Fibroblast of lung (primary cell): ENCODE results near the gene AFAP1L1. TPM values are rescaled to one million over a fixed set of nuclear protein-coding genes. Genes with fewer than 3 reads are reported as not detected.
"Not testable (repeated sequence)": the region's sequence is repeated elsewhere in the genome, so short reads cannot be mapped to it uniquely, and the experiment has no call there.

Experiments used
- DNase-seq, 2 donors: peaks; one replicate each; pipeline versions ENCODE4 v3.0.0 to v3.0.0-alpha.2; 2010; ENCODE audit warnings: low read depth in 2 of 2
- H2AFZ ChIP-seq: 2 replicates; pipeline ENCODE4 v1.5.1; 2012; ENCODE audit warnings: low read length, control low read depth, inconsistent platforms
- H3K27ac ChIP-seq: 2 replicates; pipeline ENCODE4 v1.5.1; 2011; ENCODE audit warnings: low read length, control low read depth; ENCODE audit not compliant: insufficient read depth
- H3K27me3 ChIP-seq: 2 replicates; pipeline ENCODE4 v1.5.1; 2011; ENCODE audit warnings: mild to moderate bottlenecking, low read length; ENCODE audit not compliant: control insufficient read depth, insufficient read depth
- H3K36me3 ChIP-seq: 2 replicates; pipeline ENCODE4 v1.5.1; 2011; ENCODE audit warnings: low read length; ENCODE audit not compliant: control insufficient read depth, insufficient read depth
- H3K4me1 ChIP-seq: 2 replicates; pipeline ENCODE4 v1.5.1; 2011; ENCODE audit warnings: low read length; ENCODE audit not compliant: control insufficient read depth, insufficient read depth; ENCODE audit errors: extremely low read depth
- H3K4me2 ChIP-seq: 2 replicates; pipeline ENCODE4 v1.5.1; 2011; ENCODE audit warnings: low read length, control low read depth; ENCODE audit not compliant: insufficient read depth; ENCODE audit errors: extremely low read depth
- H3K4me3 ChIP-seq, 4 experiments: fragments of 200-600 bp in 1 of 4; sonication (generic) in 1 of 4; replicated peaks in 1 of 4; 2 replicates each; pipeline ENCODE4 v1.5.1; 2011 to 2016; ENCODE audit warnings: low read length in 4 of 4, low read depth in 3 of 4, mild to moderate bottlenecking in 3 of 4, control low read depth in 2 of 4, inconsistent platforms in 1 of 4, mixed read lengths in 1 of 4; ENCODE audit not compliant: insufficient read depth in 1 of 4; ENCODE audit errors: control extremely low read depth in 1 of 4
- H3K79me2 ChIP-seq: 2 replicates; pipeline ENCODE4 v1.5.1; 2012; ENCODE audit warnings: mild to moderate bottlenecking, low read length, inconsistent platforms; ENCODE audit not compliant: control insufficient read depth, insufficient read depth
- H3K9ac ChIP-seq: 2 replicates; pipeline ENCODE4 v1.5.1; 2011; ENCODE audit warnings: mild to moderate bottlenecking, low read length, control low read depth; ENCODE audit not compliant: insufficient read depth
- H3K9me3 ChIP-seq: 2 replicates; pipeline ENCODE4 v1.5.1; 2012; ENCODE audit warnings: low read depth, low read length; ENCODE audit not compliant: control insufficient read depth, insufficient read depth
- H4K20me1 ChIP-seq: 2 replicates; pipeline ENCODE4 v1.5.1; 2011; ENCODE audit warnings: low read length; ENCODE audit not compliant: control insufficient read depth, insufficient read depth; ENCODE audit errors: extremely low read depth
- CTCF ChIP-seq, 2 donors: IDR thresholded peaks in 1 of 2; conservative IDR thresholded peaks in 1 of 2; 1 replicate in 1 of 2; 2 replicates in 1 of 2; pipeline ENCODE4 v1.5.1; 2011 to 2012; ENCODE audit warnings: low read length in 2 of 2, control low read depth in 1 of 2, inconsistent platforms in 1 of 2, low read depth in 1 of 2, mild to moderate bottlenecking in 1 of 2
- EZH2 ChIP-seq: IDR thresholded peaks from 2 replicates; pipeline ENCODE4 v1.5.1; 2012; ENCODE audit warnings: low read length, control low read depth, mild to moderate bottlenecking; ENCODE audit errors: missing control alignments
- polyA plus RNA-seq, 2 donors: library from polyadenylated mRNA; depleted of rRNA in 1 of 2; stranded (reverse) in 1 of 2; unstranded in 1 of 2; fragments of >200 nt; gene quantifications; 2 replicates each; pipeline ENCODE4 v1.2.1, GENCODE V29; 2011 to 2012; ENCODE audit warnings: missing spikeins in 1 of 2
- total RNA-seq: library from RNA; depleted of rRNA; stranded (reverse); fragments of >200 nt; gene quantifications from 2 replicates; pipeline ENCODE4 v1.2.1, GENCODE V29; 2014

Gene AFAP1L1
- total and polyA plus RNA-seq, 2 donors (not counting 1 experiment from before 2014, with no cell fraction given), result 3.0 to 7.1 TPM

- DNase-seq, result no peak
- Histone ChIP-seq H3K27me3 (no peaks in the 10 kb centered on the region), H3K79me2 (no peaks in the 10 kb centered on the region), H3K27ac (no peak overlapping the region), H3K36me3 (no peaks in the 10 kb centered on the region), H4K20me1 (no peaks in the 10 kb centered on the region), H3K4me2 (peak overlapping the region; percentile 82), H3K9ac (no peak overlapping the region), H2AFZ (peak overlapping the region; percentile 63), H3K4me1 (peaks cover 5% of the 10 kb centered on the region), H3K4me3 (peak overlapping the region; percentile 40 to 73 (median 50)), H3K9me3 (no peaks in the 10 kb centered on the region)
- TF ChIP-seq EZH2 (no peak), CTCF (conservative IDR thresholded peaks at IDR 0.05 in 1 of 2, IDR thresholded peaks at IDR 0.05 in 1 of 2; ENCODE audit: low read depth in 1 of 2, low read length in 2 of 2) (no peak)
Measured at GRCh38 chr5:149271195-149271715, 404 bp upstream of the AFAP1L1 start.

- Histone ChIP-seq H3K27ac (peak overlapping the region; percentile 42), H3K4me3 (peak overlapping the region; percentile 69 to 80 (median 72)), H3K4me2 (peak overlapping the region; percentile 100)
- H3K4me1 ChIP-seq, H3K36me3 ChIP-seq, H3K27me3 ChIP-seq, H3K9ac ChIP-seq, DNase-seq, H3K79me2 ChIP-seq, H3K9me3 ChIP-seq, H4K20me1 ChIP-seq, H2AFZ ChIP-seq: not testable (repeated sequence)
Measured at GRCh38 chr5:149272781-149273180, 1.1 kb downstream of the AFAP1L1 start.

GRCh38 chr5:149273237-149273636 lies 1.6 kb downstream of the AFAP1L1 start:
- no peaks in the 10 kb centered on the region for H3K79me2 ChIP-seq
- H3K9me3 ChIP-seq, result no peaks in the 10 kb centered on the region
- no peaks in the 10 kb centered on the region for H4K20me1 ChIP-seq
- H3K27me3 ChIP-seq, result no peaks in the 10 kb centered on the region
- H3K36me3 ChIP-seq, result no peaks in the 10 kb centered on the region
- no peak overlapping the region for H3K9ac ChIP-seq
- no peak overlapping the region for H3K27ac ChIP-seq
- no peak overlapping the region for H2AFZ ChIP-seq
- no peak overlapping the region for H3K4me2 ChIP-seq
- H3K4me1 ChIP-seq, result peaks cover 5% of the 10 kb centered on the region
- TF ChIP-seq EZH2, result no peak
- no peak for TF ChIP-seq CTCF (conservative IDR thresholded peaks at IDR 0.05 in 1 of 2, IDR thresholded peaks at IDR 0.05 in 1 of 2; ENCODE audit: low read depth in 1 of 2, low read length in 2 of 2)
- no peak overlapping the region for H3K4me3 ChIP-seq
- DNase-seq, result no peak
